8988T (cell line): Measurements from ENCODE around the gene VPS54.

ENCODE experiments used
- DNase-seq: peaks from one replicate; pipeline ENCODE4 v3.0.0; 2011

Gene VPS54, protein sequence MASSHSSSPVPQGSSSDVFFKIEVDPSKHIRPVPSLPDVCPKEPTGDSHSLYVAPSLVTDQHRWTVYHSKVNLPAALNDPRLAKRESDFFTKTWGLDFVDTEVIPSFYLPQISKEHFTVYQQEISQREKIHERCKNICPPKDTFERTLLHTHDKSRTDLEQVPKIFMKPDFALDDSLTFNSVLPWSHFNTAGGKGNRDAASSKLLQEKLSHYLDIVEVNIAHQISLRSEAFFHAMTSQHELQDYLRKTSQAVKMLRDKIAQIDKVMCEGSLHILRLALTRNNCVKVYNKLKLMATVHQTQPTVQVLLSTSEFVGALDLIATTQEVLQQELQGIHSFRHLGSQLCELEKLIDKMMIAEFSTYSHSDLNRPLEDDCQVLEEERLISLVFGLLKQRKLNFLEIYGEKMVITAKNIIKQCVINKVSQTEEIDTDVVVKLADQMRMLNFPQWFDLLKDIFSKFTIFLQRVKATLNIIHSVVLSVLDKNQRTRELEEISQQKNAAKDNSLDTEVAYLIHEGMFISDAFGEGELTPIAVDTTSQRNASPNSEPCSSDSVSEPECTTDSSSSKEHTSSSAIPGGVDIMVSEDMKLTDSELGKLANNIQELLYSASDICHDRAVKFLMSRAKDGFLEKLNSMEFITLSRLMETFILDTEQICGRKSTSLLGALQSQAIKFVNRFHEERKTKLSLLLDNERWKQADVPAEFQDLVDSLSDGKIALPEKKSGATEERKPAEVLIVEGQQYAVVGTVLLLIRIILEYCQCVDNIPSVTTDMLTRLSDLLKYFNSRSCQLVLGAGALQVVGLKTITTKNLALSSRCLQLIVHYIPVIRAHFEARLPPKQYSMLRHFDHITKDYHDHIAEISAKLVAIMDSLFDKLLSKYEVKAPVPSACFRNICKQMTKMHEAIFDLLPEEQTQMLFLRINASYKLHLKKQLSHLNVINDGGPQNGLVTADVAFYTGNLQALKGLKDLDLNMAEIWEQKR

DNA sequence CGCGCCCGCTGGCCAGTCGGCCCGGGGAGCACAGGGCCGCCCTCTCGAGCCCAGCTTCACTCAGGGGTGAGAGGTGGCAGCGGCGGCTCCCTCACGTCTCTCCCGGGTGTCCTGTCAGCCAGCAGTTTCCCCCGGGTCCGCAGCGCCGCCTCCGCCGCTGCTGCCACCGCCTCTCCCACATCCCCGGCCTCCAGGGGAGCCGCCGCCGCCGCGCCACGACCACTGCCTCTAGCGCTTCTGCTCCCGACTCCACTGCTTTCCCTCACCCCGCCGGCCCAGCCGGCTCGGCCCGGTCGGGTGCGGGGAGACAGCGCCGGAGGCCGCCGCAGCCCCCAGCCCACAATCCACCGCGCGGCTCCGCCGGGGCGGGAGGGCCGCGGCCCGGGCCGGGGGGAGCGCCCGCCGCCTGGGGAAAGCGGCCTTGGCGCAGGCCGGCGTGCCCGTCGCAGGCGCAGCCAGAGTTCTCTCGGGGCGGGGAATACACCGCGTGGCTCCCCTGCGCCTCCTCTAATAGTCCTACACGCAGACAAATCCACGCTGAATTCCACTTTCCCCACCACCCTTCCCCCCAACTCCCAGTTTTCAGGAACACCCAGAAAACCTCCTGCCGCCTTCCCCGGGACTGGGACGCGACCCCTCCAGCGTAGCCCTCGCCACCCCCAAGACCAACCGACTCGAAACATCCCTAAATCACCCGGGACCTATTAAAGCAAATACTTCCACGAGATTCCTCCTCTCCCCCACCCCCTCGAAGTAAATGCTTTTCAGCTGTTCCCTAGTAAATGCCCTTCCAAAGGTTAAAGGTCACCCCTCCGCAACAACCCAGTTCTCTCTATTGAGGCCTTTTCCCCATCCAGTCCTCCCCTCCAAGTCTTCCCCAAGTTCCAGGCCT lies at the start of gene VPS54:
Gene VPS54 (minus strand): TSS at position 346 of the 892 bp plus-strand sequence. CDS start 35,429 bp downstream, outside the sequence.
- peak; percentile 55 for DNase-seq

- no peak for DNase-seq
Measured at GRCh38 chr2:64067326-64067725, 48.1 kb upstream of the VPS54 start.

DNA sequence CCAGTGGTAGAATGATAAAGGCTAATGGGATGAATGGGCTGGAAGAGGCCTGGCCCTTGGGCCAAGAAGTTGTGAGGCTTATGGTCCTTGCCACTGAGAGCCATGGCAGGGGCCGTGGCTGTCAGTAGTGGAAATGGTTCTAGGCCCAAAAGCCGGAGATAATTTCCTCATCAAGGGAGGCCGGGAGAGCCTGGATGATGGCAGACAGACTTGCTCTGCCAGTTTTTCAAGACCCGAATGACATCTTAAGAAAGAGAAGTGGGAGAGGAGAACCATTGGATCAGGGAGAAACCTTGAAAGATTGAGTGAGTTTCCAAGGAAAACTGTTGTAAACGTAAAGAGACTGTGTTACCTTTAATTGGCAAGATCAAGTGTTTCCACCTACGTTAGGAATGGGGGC lies 46.3 kb upstream of the VPS54 start:
- DNase-seq, result no peak

GRCh38 chr2:64063924-64064331 lies 44.7 kb upstream of the VPS54 start:
- DNase-seq, result no peak

- no peak for DNase-seq
Measured at GRCh38 chr2:64063454-64063853, 44.2 kb upstream of the VPS54 start.

DNA sequence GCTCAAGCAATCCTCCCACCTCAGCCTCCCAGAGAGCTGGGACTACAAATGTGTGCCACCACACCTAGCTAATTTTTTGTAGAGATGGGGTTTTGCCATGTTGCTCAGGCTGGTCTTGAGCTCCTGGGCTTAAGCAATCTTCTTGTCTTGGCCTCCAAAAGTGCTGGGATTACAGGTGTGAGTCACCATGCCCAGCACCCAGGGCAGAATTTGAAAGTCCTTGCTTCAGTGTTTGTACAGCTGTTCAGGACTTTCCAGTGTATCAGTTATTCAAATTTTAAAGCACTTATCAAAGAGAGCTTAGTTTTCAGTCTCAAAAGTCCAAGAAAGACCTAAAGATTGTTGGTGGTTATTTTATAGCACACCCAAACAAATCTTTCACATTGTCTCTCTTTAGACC lies 43.6 kb upstream of the VPS54 start:
- no peak for DNase-seq

DNA sequence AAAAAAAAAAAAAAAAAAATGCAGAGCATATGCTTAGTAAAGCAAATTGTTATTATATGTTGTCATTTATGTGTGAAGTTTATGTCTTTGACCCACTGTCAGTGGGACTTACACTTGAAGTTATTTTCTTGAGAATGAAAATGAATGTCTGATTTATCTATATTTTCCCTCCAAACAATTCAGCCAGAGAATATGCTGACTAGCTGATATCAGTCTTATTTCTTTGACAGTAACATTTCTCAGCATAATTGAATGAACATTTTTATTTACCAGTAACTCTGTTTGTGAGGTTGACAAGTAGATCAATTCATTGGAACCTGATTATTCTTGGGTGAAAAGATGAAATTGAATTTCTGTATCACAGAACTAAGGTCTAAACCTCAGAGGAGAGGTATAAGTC lies 40.0 kb upstream of the VPS54 start:
- no peak for DNase-seq

- no peak for DNase-seq
Measured at GRCh38 chr2:64056021-64056420, 36.8 kb upstream of the VPS54 start.

DNA sequence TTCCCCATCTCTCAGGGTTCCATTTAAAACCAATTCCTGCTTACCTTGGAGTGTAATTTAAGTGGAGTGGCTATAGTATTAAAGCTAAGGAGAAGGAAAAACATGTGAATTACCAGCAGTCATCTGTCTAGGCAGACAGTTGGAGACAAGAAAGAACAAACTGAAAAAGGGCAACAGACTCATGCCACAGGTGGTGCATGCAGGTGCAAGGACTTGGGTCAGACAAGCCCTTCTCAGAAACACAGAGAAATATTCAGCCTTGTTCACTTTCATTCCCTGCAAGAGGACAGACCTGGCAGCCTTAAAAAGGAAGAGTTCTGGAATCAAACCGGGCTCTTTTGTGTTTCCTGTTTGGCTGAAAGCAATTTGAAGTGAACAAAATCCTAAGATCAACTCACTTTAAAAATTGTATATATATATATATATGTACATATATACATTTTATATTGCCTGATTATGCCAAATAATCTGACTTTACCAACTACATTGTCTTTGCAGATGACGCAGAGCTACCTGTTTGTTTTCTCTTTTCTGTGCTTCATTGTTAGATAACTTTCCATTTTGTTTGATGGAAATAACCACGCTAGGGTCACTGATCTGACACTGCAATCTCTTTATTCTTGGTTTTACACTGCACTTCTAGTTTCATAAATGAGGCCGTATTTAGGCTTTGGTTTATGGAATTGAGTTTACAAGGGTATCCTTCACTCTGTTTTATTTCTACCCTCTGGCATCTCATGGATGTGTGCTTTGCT lies 35.1 kb upstream of the VPS54 start:
- no peak for DNase-seq

GRCh38 chr2:64052463-64053241 lies 33.4 kb upstream of the VPS54 start:
- no peak for DNase-seq

DNA sequence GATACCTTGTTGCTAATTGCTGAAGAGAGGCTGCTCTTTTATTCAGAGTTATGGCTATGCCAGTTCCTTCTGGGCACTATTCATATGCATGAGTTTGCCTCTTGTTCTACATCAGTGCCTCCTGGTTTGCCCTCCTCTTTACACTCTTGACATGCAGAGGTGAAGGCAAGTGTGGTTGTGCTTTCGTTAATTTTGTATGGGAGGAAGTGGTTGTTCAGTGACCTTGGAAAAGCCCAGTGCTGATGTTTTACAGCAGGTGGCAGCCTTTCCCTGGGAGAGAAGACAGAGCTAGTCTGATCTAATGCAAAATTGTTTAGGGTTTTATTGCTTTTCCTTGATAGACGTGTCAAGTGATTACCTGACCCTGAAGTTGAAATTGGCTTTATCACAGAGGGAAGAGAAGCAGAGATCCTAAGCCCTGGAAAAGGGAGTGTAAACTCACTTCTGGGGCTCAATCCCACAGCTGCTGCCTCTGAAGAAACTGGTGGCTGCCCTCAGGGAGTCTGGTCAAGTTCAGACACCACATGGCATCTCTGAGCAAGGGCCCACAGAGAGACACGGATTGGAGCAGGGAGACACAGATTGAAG lies 30.5 kb upstream of the VPS54 start:
- peak; percentile 22 for DNase-seq

DNA sequence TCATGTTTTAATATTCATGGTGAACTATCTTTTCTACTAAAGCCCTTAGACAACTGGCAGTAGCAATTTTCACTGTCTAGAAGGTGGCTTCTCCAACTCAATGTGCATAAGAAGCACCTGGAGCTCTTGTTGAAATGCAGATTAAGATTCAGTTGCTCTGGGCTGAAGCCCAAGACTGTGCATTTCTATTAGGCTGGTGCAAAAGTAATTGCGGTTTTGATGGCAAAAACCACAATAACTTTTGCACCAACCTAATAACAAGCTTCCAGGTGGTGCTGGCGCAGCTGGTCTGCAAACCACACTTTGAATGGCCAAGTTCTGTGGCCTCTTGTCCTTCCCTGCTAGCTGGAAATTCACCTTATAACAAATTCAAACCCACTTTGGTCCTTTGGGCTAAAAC lies 26.7 kb upstream of the VPS54 start:
- no peak for DNase-seq

DNA sequence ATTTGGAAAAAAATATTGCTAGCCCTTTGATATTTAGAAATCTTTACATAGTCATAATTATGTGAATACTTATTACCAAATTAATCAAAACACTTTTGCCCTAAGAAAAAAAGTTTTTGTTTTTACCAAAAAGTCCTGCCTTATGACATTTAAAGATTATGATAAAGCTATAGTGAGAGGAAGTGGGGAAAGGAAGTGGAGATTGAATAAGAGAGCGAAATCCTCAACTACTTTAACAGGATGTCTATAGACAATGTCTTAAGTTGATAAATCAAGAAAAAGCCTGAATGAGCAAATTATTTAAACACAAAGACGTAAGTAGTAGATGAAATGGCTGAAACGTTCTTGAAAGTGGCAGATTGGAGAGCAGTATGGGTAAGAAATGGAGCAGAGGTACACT lies 20.9 kb upstream of the VPS54 start:
- no peak for DNase-seq

DNA sequence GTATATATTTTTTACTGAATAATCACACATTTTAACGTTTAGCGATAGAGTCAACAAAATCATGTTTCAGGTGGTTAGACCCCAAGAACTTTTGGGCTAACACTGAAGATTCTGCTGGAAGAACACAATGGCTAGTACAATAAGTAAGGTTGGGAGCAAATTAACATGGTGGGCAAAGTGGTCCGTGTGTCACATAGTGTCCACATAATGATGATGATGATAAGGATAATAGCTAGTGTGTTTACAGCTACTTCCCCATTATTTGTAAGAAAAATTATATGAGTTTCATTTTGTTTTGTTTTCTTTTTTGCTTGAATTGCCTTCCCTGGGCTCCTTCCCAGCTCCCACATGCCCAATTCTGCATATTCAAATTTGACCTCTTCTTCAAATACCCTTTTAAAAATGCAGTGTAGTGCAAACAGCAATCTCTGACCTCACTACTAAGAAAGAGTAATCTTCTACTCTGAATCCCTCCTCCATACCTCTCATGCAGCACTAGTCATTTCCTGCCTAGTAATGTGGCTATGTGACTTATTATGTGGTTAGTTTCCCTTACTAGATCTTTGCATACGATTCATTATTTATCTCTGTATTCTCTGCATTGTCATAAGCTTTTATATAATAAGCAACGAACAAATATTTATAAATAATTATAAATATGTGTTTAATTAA lies 16.9 kb upstream of the VPS54 start:
- DNase-seq, result no peak

- no peak for DNase-seq
Measured at GRCh38 chr2:64035072-64035942, 16.1 kb upstream of the VPS54 start.

DNA sequence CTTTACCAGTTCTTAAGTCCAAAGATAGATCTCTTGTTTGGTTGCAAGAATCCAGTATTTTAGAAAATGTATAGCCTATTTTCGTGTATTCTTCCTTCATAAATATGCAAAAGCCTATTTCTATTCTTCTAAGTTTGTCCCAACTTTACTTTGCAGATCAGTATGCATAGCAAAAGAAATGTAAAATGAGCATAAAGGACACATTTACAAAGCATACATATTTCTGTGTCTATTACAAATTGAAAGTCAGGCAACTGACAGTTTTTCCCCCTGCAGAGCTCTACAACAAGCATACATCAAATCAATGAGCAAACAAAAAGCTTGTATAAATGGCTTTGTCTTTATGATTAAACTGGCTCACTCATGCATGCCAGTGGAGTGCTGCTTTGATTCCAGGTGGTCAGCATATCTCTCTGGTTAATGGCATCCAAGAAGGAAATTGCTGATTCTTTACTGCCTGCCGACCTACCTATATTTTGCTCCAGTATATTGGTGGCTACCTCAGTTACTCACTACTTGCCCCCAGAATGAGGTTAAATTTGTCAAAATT lies 10.0 kb upstream of the VPS54 start:
- no peak for DNase-seq

DNA sequence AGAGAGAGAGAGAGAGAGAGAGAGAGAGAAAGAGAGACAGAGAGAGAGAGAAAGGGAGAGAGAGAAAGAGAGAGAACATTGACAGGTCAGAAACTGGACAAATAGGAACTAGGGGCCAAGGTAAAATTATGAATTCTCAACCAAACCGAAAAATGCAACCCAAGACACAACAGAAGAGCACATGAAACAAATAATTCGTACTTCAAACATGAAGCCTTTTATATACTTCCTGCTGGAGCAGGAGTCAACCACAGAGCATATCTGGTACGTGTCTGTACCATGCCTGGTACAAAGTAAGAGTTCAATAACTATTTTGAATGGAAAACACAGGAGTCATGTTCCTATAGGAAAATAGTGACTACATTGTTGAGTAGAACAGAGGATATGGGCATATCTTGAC lies 6.5 kb upstream of the VPS54 start:
- DNase-seq, result no peak

DNA sequence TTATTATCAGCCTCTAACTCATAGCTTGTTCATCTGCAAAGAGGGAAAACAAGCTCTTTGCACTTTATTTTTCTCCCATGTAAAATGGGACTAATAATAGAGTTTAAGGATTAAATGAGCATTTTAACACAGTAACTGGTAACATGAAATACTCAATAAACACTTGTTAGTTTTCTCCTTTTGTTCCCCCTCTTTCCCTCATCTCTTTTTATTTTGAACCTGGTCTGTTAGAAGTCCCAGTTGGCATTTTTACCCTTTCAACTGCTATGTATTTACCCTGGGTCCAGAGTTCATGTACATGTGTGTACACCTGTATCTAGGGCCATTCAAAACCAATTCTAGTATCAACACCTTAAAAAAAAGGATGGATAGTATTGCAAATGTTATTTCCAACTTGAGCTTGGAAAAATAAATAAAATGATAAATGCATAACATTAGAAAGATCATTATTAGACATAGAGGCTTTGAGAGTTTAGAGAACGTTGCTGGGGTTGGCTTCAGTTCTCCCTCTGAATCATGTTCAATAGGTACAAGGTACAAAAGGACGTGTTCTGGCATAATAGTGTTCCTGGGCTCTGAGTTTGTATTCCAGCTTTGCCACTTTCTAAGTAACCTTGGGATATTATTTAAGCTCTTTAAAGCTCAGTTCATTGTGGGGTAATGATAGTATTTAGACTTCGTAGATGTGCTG lies 5.2 kb upstream of the VPS54 start:
- DNase-seq, result no peak
